GM21390 (cell line): ENCODE data around the gene CKS1B.
"Not testable (repeated sequence)": the region's sequence is repeated elsewhere in the genome, so short reads cannot be mapped to it uniquely, and the experiment has no call there.

ENCODE experiments used
- ATAC-seq: cut with Tn5 transposase; IDR thresholded peaks from one replicate; pipeline ENCODE4 v1.9.1; 2021; ENCODE audit not compliant: unreplicated experiment

The CKS1B gene

DNA sequence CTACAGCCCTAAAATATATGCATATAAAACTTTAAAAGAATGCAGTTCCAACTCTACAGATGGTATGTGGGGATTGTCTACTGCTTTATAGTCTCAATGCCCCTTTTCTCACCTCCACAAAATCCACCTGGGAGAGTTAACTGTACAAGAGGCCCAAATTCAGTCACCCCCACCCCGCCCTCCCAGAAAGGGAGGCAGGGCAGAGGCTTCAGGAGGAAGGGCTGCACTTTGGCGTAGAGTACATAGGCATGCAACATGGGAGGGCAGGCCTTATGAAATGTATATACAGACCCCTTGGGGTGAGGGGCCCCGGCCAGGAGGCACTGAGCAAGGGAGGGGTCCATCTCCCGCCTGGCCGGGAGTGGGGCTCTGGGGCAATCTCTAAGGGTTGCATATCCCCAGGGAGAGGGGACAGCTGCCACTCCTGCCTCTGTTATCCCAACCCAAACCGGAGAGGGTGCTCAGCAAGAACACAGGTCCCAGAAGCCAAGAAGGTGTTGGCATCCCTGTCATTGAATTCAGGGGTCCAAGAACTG, 11.6 kb upstream of the CKS1B start:
- no peak for ATAC-seq

DNA sequence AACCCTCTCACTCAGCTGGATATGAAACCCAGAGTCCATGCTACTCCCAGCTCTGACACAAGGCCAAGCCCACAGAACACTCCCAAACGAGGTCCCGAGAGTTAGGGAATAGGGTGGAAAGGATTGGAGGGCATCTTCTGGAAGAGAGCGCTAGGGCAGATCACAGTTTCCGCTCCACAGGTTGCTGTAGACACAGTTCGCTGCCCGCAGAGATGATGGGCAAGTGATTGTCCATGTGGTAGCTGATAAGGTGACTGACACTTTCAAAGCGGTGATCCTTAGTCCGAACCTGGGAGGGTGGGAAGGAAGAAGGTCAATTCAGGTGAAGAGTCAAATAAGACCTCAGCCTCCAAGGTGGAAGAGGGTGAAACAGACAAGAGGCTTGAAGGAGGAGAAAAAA, 10.8 kb upstream of the CKS1B start:
- no peak for ATAC-seq

DNA sequence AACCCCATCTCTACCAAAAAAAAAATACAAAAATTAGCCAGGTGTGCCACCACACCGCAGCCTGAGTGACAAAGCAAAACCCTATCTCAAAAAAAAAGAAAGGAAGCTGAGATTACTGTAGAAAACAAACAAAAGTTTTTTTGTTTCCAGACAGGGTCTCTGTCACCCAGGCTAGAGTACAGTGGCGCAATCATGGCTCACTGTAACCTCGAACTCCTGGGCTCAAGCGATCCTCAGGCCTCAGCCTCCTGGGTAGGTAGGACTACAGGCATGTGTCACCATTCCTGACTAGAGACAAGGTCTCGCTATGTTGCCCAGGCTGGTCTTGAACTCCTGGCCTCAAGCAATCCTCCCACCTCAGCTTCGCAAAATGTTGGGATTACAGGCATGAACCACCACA, 10.1 kb upstream of the CKS1B start:
- no peak for ATAC-seq

DNA sequence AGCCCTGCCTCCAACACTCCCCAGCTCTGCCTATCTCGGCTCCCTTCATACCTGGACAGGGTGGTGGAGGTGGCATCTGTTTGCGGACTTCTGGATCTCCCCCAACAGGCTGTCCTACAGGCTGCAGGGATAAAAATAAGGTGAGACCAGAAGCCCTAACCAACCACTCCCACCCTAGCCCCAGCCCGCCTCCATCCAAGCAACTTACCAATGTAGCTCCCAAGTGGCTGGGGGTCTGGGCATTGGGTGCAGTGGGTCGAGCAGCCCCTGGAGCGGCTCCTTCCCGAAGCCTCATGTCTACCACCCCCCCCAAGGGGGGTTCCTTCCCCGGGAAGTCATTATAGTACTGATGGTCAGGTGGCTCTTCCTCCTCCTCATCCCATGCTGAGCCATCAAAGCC, 8.4 kb upstream of the CKS1B start:
- ATAC-seq = no peak

DNA sequence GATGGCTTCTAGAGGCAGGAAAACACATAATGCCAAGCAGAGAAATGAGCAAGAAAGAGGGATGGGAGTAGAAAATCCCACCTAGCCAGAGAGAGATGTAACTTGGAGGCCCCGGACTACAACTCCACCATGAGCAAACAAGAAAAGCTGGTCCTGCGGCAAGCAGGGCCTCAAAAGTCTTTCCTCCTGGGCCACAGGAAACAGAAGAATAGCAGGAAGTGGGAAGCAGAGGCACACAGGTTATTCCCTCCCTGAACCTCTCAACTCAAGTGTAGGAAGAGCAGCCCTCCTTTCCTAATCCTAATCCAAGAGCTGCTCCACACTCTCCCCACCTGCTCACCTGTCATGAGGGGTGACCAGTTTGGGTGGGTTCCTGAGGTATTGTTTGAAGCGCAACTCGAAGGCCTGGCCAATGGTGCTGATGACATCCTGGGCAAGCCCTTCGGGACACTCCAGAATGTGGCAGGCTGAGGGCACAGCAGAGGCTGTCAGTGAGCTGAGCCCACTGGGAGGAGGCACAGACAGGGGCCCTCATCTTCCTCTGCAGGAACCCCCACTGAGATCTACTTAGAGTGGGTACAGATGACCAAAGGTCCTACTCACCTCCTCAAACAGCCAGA, 7.0 kb upstream of the CKS1B start:
- ATAC-seq = no peak

DNA sequence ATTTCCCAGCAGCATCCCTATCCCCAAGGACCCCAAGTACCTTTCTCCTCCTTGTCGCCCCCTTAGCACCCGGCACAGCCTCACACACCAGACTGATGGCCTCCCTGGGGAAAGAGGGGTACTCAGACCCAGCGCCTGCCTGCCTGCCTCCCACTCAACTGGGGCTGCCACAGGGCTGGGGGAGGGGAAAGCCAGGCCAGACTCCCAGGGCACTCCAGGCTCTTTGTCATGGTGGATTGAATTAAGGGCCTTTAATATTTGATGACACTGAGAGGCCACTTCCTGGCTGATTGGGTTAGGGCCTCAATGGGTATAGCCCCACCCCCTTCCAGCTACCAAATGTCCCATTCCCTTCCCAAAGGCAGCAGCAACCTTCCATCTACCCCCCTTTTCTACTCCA, 5.8 kb upstream of the CKS1B start:
- no peak for ATAC-seq

DNA sequence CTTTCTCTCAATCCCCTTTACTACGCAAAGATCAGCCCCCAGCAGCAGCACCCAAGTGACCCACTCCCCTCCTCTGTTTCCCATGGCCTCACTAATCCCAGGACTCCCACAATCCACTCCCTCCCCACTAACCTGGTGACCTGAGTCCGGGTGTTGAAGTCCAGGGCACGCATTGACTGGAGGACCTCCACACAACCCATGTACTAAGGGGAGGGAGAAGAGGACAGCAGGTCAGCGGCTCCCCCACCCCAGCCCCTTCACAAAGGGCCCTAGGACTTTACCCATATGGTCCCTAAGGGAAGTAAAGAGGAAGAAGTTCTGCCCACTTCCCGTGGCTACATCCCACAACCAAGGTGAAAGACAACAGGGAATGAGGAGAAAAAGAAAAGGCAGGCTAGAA, 5.2 kb upstream of the CKS1B start:
- ATAC-seq = no peak

DNA sequence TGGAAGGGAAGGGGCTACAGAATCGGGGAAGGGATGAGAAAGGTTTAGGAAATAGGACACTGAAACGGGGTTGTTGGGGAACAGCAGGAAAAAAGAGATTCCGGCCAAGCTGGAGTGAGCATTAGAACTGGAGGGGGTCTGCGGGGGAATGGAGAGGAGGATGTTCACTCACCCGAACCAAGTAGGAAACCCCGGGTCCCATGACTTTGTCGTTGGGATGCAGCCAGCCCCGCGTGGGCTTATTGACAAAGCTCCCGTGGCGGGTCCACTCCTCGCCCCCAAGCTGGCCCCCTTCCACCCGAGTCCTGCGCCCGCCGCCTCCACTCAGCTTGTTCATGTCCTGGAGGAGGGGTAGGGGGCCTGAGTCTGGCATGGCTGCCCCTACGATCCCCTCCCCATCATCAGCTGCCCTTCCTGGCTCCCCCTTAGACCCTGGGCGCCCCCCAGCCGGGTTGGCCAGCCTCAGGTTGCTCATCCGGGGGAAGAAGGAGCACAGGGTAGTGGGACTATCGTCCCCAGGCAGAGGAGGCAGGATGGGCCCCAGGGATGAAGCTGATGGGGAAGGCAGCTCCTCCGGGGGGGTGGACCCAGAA, 4.5 kb upstream of the CKS1B start:
- ATAC-seq = no peak

DNA sequence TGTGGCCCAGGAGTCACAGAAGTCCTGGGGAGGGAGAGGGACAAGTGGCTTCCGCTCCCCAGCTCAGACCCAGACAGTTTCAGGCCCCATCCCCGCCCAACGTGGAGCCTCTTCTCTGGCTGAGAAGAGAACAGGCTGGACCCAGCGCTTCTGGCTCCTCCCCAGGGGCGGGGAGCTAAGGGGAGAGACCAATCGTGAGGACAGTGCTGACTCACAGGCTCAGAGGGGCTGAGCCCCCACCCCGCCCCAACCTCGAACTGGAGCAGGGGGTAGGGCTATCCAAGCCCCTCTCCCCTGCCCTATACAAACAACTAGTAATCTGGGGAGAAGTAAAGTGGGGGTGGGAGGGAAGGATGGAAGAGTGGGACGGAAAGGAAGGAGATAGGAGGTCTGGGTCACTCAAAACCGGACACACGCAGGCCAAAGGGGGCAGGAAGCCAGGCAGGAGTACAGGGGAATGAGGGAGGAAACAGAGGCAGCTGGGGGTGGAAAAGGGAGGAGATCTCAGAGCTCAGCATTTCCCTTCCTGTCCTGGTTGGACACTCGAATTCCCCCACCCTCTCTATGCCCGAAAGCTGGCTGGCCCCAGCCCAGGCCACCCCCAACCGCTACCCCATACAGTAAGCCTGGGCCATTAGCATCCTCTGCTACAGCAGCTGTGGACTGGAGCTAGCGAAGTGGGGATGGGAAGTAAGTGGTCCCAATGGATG, 3.7 kb upstream of the CKS1B start, which contains the start of gene SHC1:
Gene SHC1 (minus strand): TSS at position 117 of the 710 bp plus-strand sequence. CDS start 221 bp downstream, outside the sequence.
- no peak for ATAC-seq

DNA sequence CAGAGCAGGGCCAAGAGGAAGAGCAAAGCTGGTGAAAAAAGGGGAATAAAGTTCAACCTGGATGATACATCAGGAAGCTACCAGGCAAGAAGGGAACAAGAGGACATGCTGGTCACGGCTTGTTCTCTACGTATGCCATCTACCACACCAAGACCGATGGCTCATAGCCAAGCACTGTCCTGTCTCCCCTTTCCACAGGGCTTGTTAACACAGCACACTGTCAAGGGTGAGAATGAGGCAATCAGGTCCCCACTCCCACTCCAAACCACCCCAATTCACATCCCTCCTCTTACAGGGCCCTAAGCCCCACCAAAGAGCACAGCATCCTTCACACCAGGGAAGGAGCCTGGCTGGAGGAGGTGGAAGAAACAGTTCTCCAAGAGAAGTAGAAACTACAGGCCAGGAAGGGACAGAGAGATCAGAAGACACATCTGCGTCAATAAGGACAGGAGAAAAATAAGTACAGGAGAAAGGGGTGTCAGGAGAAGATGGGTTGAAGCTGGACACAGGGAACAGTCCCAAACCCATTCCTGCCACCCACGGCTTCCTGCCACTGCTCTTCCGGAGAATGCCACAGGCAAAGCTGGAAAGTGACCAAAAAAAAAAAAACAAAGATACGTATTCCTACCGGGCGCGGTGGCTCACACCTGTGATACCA, 3.0 kb upstream of the CKS1B start:
- no peak for ATAC-seq

DNA sequence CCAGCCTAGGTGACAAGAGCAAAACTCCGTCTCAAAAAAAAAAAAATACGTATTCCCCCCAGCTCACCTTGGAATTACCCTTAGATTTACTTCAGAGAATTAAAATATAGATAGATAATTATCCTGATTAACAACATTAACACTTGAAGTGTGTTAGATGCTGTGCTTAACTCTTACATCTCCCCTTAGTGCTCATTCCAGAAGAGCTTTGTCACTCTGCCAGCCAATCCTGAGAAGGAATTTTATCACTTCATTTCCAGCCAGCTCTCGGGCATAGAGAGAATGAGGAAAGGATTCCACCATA, 2.3 kb upstream of the CKS1B start:
- ATAC-seq = no peak

DNA sequence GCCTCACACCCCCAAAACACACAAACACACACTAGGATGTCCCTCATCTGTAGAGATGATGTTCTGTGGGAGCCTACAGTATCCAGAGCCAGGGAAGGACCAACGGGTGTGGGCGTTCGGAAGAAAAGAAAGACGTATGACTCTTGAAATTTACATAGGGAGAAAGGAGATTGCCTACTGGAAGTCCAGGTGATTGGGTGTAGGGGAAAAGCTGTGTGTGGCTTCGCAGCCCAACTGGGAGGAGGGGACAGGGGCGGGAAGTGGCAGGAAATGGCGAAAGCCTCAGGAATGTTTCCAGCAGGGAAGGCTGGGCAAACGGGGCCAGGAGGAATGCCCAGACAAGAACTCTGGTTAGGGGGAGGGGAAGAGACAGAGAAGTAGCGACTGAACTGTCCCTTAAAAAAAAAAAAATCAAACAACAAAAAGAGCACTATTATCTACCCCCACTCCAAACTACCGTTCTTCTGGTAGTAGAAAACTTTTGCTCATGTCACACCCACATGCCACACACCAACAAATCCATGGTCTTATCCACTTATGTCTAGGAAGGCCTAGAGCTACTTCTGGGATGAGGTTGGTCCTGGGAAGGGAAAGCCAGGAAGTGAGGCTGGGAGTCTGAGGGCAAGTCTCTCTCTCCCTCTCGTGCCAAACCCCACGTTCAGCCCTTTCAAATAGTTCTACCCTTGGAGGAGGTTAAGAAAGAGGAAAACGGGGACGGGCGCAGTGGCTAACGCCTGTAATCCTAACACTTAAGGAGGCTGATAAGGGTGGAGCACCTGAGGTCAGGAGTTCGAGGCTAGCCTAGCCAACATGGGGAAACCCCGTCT, 1.8 kb upstream of the CKS1B start:
- no peak for ATAC-seq

DNA sequence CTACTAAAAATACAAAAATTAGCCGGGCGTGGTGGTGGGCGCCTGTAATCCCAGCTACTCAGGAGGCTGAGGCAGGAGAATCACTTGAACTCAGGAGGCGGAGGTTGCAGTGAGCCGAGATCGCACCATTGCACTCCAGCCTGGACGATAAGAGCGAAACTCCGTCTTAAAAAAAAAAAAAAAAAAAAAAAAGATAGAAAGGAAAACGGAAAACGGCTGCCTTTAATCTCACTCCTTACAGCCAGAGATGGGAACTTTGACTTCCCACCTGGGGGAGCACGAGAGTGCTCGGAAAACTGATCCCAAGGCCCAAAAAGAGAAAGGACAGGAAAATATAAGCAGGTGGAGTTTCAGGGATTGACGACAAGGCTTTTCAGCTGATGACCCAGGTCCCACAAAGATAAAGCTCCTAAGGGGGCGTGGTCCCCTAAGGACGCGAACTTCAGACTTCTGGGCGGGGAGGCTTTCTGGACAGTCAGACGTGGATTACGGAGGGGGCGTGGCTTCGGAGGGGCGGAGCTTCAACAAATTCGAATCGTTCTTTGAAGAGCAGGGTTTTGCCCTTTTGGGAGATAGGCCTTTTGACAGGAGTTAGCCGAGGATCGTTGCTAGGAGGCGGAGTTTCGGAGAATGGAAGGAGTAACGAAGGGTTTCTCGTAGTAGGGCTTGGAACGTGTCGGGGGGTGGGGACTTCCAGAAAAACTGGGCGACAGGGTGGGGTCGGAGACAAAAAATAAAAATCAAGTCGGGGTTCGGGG, 958 bp upstream of the CKS1B start:
- ATAC-seq = no peak

DNA sequence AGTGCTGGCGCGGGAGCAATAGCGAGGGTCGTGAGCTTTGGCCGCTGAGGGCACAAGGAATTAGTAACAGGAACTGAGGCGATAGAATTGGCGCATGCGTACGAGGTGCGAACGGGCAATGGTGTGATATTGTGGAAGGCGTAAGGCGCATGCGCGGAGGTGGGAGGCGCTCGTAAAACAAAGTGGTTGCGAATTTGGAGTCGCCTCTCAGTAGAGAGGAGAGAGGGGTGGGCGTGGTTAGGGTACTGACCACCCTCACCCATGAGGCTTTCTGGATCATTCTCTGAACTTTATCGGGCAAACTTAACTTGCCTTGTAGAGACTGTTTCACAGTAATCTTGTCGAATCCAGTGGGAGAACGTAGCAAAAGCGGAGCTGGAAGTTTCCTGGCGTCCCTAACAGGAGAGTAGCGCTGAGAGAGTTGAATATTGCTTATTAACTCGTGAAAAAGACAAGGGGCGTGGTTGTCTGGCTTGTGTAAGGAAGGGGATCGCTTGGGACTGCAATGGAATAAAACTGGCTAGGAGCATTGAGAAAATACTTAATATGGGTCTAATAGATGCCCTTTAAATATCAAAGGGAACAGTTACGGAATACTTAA, 427 bp downstream of the CKS1B start:
- peak; percentile 38 for ATAC-seq

DNA sequence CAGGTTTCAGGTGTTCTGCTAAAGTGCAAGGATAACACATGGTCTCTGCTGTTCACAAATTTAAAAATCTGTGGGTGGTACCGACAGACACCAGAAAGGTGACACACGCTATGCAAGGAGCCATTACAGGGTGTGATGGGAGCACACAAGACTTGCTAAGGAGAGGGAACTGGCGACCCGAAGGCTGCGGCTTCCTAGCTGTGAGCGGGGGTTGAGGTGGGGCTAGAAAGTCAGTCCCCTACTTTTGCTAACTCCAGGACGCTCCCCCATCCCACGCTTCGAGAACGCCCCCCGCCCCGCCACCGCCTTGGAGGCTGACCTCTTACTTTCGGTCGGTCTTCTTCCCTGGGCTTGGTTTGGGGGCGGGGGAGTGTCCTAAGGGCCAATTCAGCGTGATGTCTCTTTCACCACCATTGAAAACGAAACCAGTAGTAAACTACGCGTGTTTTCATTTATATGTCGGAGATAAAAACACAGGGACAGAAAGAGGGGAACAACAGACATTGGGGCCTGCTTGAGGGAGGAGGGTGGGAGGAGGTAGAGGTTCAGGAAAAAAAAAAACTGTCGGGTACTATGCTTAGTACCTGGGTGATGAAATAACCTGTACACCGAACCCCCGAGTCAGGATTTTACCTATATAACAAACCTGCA, 1.1 kb downstream of the CKS1B start:
- no peak for ATAC-seq

DNA sequence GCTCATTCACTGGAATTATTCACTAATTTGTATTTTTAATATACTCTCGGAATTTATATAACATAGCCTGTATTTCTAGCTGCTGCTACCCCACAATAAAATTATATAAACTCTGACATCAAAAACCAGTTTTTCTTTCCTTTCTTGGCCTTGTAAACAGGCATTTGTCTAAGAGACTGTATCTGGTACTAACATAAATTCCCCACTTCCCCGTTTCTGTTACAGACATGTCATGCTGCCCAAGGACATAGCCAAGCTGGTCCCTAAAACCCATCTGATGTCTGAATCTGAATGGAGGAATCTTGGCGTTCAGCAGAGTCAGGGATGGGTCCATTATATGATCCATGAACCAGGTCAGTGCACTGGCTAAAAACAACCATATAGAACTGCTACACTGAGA, 3.3 kb downstream of the CKS1B start:
- not testable (repeated sequence) for ATAC-seq

DNA sequence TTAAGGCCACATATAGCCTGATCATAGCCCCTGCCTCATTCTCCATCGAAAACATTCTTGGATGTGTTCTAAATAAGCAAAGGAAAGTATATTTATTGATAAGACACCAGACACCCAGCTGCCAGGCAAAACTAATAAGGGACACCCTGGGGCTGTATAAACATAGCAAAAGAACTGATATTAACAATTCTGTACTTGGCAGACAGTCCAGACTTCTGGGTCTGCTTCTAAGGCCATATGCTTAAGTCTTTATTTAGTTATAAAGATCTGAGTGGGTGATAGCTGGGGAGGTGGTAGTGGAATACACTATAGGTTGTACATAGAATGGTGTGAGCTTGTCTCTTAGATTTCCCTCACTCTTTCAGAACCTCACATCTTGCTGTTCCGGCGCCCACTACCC, 3.9 kb downstream of the CKS1B start:
- ATAC-seq = no peak

DNA sequence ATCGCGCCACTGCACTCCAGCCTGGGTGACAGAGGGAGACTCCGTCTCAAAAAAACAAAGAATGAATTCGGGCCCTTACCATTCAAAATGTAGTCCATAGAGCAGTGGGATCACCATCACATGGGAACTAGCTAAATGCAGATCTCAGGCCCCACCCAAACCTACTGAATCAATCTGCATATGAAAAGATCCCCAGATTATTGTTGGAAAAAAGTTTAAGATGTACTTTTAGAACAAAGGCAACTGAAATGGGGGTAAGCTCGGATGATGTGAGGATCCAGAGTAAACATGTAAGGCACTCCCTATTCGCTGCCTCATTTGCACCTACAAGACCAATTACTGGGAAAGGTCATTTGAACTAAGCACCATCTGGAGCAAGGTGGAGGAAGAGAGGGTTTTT, 7.9 kb downstream of the CKS1B start:
- no peak for ATAC-seq

DNA sequence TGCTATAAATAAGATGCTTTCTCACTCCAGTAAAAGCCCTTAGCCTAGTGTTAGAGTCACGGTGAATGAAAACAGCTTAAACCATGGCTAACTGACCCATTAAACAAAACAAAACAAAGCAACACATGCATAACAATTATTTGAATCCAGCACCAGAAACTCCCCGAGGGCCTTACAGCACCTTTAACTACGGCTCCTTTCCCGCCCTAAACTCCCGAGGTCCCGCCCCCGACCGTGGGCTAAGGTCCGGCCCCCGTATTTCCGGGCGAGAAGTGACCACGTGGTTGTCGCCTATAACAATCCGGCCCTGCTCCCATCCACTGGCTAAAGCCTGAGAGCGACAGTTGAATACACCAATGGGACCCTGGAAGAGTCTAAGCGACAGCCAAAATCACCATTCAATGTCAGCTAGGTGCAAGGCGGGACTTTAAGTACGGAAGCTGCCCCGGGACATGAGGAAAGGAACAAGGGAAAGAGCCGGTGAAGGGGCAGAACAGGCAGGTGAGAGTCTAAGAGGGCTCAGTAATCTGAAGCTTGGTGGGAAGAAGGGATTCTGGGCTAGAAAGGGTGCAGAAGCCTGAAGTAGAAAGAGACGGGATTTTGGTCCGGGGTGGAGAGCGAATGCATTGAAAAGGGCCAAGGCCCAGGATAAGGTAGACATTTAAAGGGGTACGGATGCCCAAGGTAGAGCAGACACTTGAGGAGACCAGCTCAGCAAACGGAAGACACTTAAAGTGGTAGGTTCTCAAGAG, 8.6 kb downstream of the CKS1B start, which contains the start of gene FLAD1:
Gene FLAD1 (plus strand): TSS at position 448 of the 752 bp plus-strand sequence. CDS start 351 bp downstream, outside the sequence.
- ATAC-seq = peak; percentile 95
